Spleen (tissue), 7 donors: ENCODE data around the gene FDX1.

Experiments used
- POLR2A ChIP-seq, 3 donors: fragments of 450-650 bp; IDR thresholded peaks; one replicate each; pipeline ENCODE4 v1.5.1; 2017; ENCODE audit warnings: antibody characterized with exemption in 3 of 3, mild to moderate bottlenecking in 1 of 3
- POLR2AphosphoS5 ChIP-seq, 3 donors: sonication (generic); formaldehyde crosslinking; IDR thresholded peaks; one replicate each; pipeline ENCODE4 v1.5.1; 2017; ENCODE audit warnings: antibody characterized with exemption in 3 of 3
- TF ChIP-seq, protein P1 (sequence below), 11 experiments: fragments of 200-600 bp in 7 of 11; fragments of 450-650 bp in 4 of 11; sonication (generic) in 4 of 11; IDR thresholded peaks in 8 of 11; conservative IDR thresholded peaks in 3 of 11; 1 replicate in 7 of 11; 2 replicates in 4 of 11; pipeline versions ENCODE4 v1.4.0 to v1.8.0; 2016 to 2021; ENCODE audit warnings: antibody characterized with exemption in 11 of 11, inconsistent platforms in 4 of 11, mild to moderate bottlenecking in 1 of 11
- donor health status: DM: no; HTN: no; CAD: no; lungs with moderate emphysema.
- donor health status: DM: no; HTN: no; CAD: no.
- donor health status: DM: no; HTN: no; CAD: no.

DNA sequence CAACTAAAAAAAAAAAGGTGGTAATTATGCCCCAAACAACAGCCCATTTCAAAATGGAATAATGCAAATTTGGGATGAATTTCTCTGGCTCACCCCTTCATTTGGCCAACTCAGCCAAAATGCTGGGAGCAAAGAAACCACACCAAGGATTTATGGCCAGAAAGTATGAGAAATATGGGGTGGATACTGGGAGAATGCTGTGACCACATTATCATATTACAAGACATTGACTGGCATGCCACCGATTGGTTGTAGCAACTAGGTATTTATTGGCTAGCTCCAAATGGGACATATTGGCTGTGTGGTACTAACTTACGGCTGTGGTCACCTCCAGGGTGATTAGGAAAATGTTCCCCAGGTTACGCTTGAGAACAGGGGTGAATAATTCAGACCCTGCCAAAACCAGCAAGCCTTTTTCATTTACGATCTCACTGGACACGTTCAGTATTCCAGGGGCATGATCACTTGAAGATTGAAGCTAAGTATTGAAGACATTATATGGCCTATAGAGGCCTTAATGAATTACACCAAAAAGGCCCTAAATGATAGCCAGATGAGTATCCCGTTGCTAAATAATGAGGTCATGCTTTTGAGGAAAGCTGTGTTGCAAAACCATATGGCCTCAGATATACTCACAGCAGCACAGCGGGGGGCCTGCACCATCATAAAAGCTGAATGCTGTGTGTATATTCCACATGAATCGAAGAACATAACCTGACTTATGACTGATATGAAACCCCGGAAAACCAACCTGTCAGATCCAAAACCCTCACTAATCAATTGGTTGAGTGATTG lies 3.8 kb upstream of the FDX1 start:
- TF ChIP-seq, protein P1, sequence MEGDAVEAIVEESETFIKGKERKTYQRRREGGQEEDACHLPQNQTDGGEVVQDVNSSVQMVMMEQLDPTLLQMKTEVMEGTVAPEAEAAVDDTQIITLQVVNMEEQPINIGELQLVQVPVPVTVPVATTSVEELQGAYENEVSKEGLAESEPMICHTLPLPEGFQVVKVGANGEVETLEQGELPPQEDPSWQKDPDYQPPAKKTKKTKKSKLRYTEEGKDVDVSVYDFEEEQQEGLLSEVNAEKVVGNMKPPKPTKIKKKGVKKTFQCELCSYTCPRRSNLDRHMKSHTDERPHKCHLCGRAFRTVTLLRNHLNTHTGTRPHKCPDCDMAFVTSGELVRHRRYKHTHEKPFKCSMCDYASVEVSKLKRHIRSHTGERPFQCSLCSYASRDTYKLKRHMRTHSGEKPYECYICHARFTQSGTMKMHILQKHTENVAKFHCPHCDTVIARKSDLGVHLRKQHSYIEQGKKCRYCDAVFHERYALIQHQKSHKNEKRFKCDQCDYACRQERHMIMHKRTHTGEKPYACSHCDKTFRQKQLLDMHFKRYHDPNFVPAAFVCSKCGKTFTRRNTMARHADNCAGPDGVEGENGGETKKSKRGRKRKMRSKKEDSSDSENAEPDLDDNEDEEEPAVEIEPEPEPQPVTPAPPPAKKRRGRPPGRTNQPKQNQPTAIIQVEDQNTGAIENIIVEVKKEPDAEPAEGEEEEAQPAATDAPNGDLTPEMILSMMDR (IDR thresholded peaks at IDR 0.05 in 8 of 11, conservative IDR thresholded peaks at IDR 0.05 in 3 of 11), result no peak
- TF ChIP-seq POLR2AphosphoS5 (IDR thresholded peaks at IDR 0.05) (no peak), POLR2A (IDR thresholded peaks at IDR 0.05) (no peak)
